HUES48 (cell line): ENCODE measurements around the gene PHRF1.
A peak's percentile ranks its signal among the peaks of the same experiment; 100 is the strongest.
"Not testable (repeated sequence)": the region's sequence is repeated elsewhere in the genome, so short reads cannot be mapped to it uniquely, and the experiment has no call there.

Experiments used
- H3K27ac ChIP-seq: one replicate; pipeline ENCODE4 v1.7.0; 2013; ENCODE audit warnings: low read depth, low read length, inconsistent platforms
- H3K27me3 ChIP-seq: 2 replicates; pipeline ENCODE4 v1.6.1; 2013; ENCODE audit warnings: mild to moderate bottlenecking, low read length; ENCODE audit not compliant: control insufficient read depth, insufficient read depth
- H3K36me3 ChIP-seq: 2 replicates; pipeline ENCODE4 v1.6.1; 2013; ENCODE audit warnings: low read length; ENCODE audit not compliant: control insufficient read depth, insufficient read depth
- H3K4me1 ChIP-seq: 2 replicates; pipeline ENCODE4 v1.6.1; 2013; ENCODE audit warnings: mild to moderate bottlenecking, low read length; ENCODE audit not compliant: control insufficient read depth, insufficient read depth
- H3K4me3 ChIP-seq: 2 replicates; pipeline ENCODE4 v1.5.1; 2013; ENCODE audit warnings: mild to moderate bottlenecking, low read depth, low read length
- H3K9ac ChIP-seq: 2 replicates; pipeline ENCODE4 v1.6.1; 2013; ENCODE audit warnings: mild to moderate bottlenecking, low read depth, low read length, moderate library complexity
- H3K9me3 ChIP-seq: 2 replicates; pipeline ENCODE4 v1.6.1; 2013; ENCODE audit warnings: low read length; ENCODE audit not compliant: control insufficient read depth, insufficient read depth

PHRF1 gene

DNA sequence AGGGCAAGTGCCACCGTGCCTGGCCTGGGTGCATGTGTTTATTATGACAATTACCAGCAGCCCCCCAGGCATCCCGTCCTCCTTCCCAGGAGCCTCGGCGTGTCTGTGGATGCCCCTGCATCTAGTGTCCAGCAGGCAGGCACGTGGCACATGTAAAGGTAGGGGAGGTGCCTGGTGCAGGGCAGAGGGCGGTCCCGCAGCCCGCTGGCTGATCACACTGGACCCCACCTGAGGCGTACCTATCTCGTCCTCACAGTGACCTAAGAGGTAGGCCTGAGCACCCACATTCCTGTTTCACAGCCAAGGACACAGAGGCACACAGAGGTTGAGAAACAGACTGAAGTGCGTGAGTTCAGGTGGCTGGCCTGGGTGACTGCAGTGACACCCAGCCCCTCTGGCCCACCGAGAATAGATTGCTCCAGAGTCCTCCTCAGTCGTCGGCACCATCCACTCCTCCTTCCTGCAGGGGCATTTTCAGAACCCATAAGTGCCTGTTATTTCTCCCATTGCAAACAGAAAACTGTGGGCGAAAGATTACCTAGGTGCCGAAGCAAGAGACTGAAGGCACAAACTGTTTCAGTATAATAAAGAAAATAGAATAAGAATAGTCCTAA, 3.0 kb upstream of the PHRF1 start:
- no peak overlapping the region for H3K27ac ChIP-seq
- H3K4me1 ChIP-seq: peaks cover 20% of the 10 kb centered on the region
- no peaks in the 10 kb centered on the region for H3K9me3 ChIP-seq
- H3K36me3 ChIP-seq: peaks cover under 1% of the 10 kb centered on the region; the same call in 1 of the 2 replicates
- no peak overlapping the region for H3K4me3 ChIP-seq
- no peak overlapping the region for H3K9ac ChIP-seq
- H3K27me3 ChIP-seq: peaks cover 16% of the 10 kb centered on the region

- H3K9me3 ChIP-seq, H3K36me3 ChIP-seq, H3K9ac ChIP-seq, H3K27ac ChIP-seq: not testable (repeated sequence)
- Histone ChIP-seq H3K27me3 (peaks cover 16% of the 10 kb centered on the region), H3K4me1 (peaks cover 20% of the 10 kb centered on the region), H3K4me3 (0 out of 2 replicates have a peak overlapping the region, but pooled peaks have one; percentile 76)
These were observed 2.2 kb upstream of the PHRF1 start for GRCh38 chr11:574031-574570.

- H3K9ac ChIP-seq: no peak overlapping the region
- peak overlapping the region; percentile 76 for H3K4me3 ChIP-seq
- peaks cover 4% of the 10 kb centered on the region; the same call in 1 of the 2 replicates for H3K36me3 ChIP-seq
- H3K4me1 ChIP-seq: peaks cover 20% of the 10 kb centered on the region
- H3K27me3 ChIP-seq: peaks cover 16% of the 10 kb centered on the region
- H3K9me3 ChIP-seq: no peaks in the 10 kb centered on the region
- H3K27ac ChIP-seq: no peak overlapping the region
These were observed 1.5 kb upstream of the PHRF1 start for GRCh38 chr11:574632-575312.

GRCh38 chr11:575313-575995, 816 bp upstream of the PHRF1 start:
- H3K4me3 ChIP-seq: peak overlapping the region; percentile 76
- H3K36me3 ChIP-seq: peaks cover 6% of the 10 kb centered on the region; the same call in 1 of the 2 replicates
- peak overlapping the region; percentile 30; the same call in 1 of the 2 replicates for H3K9ac ChIP-seq
- no peaks in the 10 kb centered on the region for H3K9me3 ChIP-seq
- H3K27me3 ChIP-seq: peaks cover 16% of the 10 kb centered on the region
- H3K4me1 ChIP-seq: peaks cover 20% of the 10 kb centered on the region
- peak overlapping the region; percentile 20 for H3K27ac ChIP-seq

GRCh38 chr11:576811-577610, 741 bp downstream of the PHRF1 start:
- peak overlapping the region; percentile 89 for H3K4me3 ChIP-seq
- peak overlapping the region; percentile 35 for H3K27ac ChIP-seq
- H3K27me3 ChIP-seq: peaks cover 16% of the 10 kb centered on the region
- H3K9me3 ChIP-seq: no peaks in the 10 kb centered on the region
- H3K9ac ChIP-seq: peak overlapping the region; percentile 73
- H3K36me3 ChIP-seq: peaks cover 15% of the 10 kb centered on the region
- H3K4me1 ChIP-seq: peaks cover 13% of the 10 kb centered on the region

GRCh38 chr11:577611-577894, 1.3 kb downstream of the PHRF1 start:
- peaks cover 16% of the 10 kb centered on the region for H3K27me3 ChIP-seq
- peaks cover 12% of the 10 kb centered on the region for H3K4me1 ChIP-seq
- peak overlapping the region; percentile 89 for H3K4me3 ChIP-seq
- peak overlapping the region; percentile 73; the same call in 1 of the 2 replicates for H3K9ac ChIP-seq
- H3K27ac ChIP-seq: no peak overlapping the region
- no peaks in the 10 kb centered on the region for H3K9me3 ChIP-seq
- H3K36me3 ChIP-seq: peaks cover 19% of the 10 kb centered on the region

GRCh38 chr11:578276-579035, 2.2 kb downstream of the PHRF1 start:
- Histone ChIP-seq H3K9me3 (no peaks in the 10 kb centered on the region), H3K27me3 (peaks cover 16% of the 10 kb centered on the region), H3K27ac (no peak overlapping the region), H3K9ac (peak overlapping the region; percentile 1; the same call in 1 of the 2 replicates), H3K4me1 (peaks cover 12% of the 10 kb centered on the region), H3K4me3 (no peak overlapping the region), H3K36me3 (peaks cover 25% of the 10 kb centered on the region)

GRCh38 chr11:579830-580601, 3.7 kb downstream of the PHRF1 start:
- no peak overlapping the region for H3K9ac ChIP-seq
- no peaks in the 10 kb centered on the region for H3K9me3 ChIP-seq
- H3K27ac ChIP-seq: no peak overlapping the region
- no peak overlapping the region for H3K4me3 ChIP-seq
- peaks cover 6% of the 10 kb centered on the region for H3K27me3 ChIP-seq
- H3K36me3 ChIP-seq: peaks cover 35% of the 10 kb centered on the region
- H3K4me1 ChIP-seq: peaks cover 7% of the 10 kb centered on the region

DNA sequence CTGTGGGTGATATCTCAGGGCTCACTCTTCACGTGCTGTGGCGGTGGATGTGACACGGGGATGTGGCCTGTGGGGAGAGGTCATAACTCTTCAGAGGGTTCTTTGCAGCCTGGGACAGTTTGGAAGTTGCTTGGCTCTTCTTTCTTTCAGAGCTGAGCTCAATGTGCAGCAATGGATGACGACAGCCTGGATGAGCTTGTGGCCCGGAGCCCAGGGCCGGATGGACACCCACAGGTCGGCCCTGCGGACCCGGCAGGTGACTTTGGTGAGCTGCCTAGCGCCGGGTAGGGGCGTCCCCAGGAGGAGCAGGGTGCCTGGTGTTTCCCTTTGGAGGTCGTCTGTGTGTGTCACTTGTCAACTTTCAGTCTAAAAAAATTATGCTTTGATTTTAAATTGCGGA, 5.1 kb downstream of the PHRF1 start:
- Histone ChIP-seq H3K27ac (no peak overlapping the region), H3K27me3 (no peaks in the 10 kb centered on the region), H3K9me3 (no peaks in the 10 kb centered on the region), H3K4me3 (no peak overlapping the region), H3K9ac (no peak overlapping the region), H3K36me3 (peaks cover 39% of the 10 kb centered on the region), H3K4me1 (peaks cover 7% of the 10 kb centered on the region)
